Measurements from ENCODE around the gene ABCB11. TPM values are rescaled to one million over a fixed set of nuclear protein-coding genes. Genes with fewer than 3 reads are reported as not detected.
"Not testable (repeated sequence)": the region's sequence is repeated elsewhere in the genome, so short reads cannot be mapped to it uniquely, and the experiment has no call there.

Gene ABCB11
- total RNA-seq, 4 donors from 2014 or later, result 0.18 to 0.54 TPM; not detected in 2

DNA sequence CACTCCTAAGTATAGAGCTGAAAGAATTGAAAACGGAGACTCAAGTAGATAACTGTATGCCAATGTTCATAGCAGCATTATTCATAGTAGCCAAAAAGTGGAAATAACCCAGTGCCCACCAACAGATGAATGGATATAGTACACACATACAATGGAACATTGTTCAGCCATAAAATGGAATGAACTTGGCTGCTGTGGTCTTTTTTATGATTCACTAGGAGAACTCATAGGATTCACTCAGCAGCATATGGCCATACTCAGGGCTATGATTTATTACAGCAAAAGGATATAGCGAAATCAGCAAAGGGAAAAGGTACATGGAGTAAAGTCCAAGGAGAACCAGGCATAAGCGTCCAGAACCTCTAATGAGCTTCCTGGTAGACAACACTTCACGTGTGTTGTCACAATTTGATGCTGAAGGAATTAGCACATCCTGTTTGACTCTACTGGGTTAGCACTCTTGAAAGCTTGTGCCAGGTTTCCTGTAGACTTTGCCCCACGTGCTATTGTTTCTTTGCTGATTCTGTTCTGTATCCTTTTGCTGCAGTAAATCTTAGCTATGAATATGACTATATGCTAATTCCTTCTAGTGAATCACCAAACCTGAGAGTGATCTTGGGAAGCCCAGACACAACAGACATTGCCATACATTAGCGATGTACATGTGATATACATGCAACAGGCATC, 156.6 kb downstream of the ABCB11 start:
- DNase-seq, result peak in 1 of 3 donors; percentile 72
- TF ChIP-seq POLR2A (IDR thresholded peaks at IDR 0.05) (no peak), CTCF (IDR thresholded peaks at IDR 0.05) (no peak)
- Histone ChIP-seq H3K27ac (peak overlapping the region in 2 of 4 donors; percentile 32 to 59), H3K36me3 (no peaks in the 10 kb centered on the region), H3K4me1 (peaks cover 0 to 2% (median 0%) of the 10 kb centered on the region in 4 donors), H3K4me3 (no peak overlapping the region), H3K27me3 (no peaks in the 10 kb centered on the region), H3K9me3 (no peaks in the 10 kb centered on the region)

GRCh38 chr2:168870824-168871223, 160.3 kb downstream of the ABCB11 start:
- not testable (repeated sequence) for H3K27me3 ChIP-seq, H3K4me1 ChIP-seq, H3K4me3 ChIP-seq, DNase-seq, H3K36me3 ChIP-seq, H3K9me3 ChIP-seq, H3K27ac ChIP-seq

Other genes starting within 250 kb of the ABCB11 start
- gene NOSTRIN, start 228.7 kb downstream of the ABCB11 start, total RNA-seq, result 100 to 1,000 TPM in 1 of 4 donors, 10 to 100 TPM in 3; 67.4 to 152 (median 87.7) TPM
- gene SPC25, start 140.9 kb downstream of the ABCB11 start, total RNA-seq, result 1 to 10 TPM in 2 of 4 donors, not detected in 2; 1.1 to 6.6 TPM
- not detected for gene G6PC2, start 130.0 kb downstream of the ABCB11 start, total RNA-seq
- gene DHRS9, start 38.2 kb upstream of the ABCB11 start, total RNA-seq, result 10 to 100 TPM in 1 of 4 donors, 1 to 10 TPM in 3; 5.7 to 10.2 (median 6.6) TPM